Vagina (tissue), 2 donors: ENCODE results near the gene REXO5. TPM values are rescaled to one million over a fixed set of nuclear protein-coding genes. Genes with fewer than 3 reads are reported as not detected.

Experiments
- DNase-seq, 2 donors: peaks; one replicate each; pipeline ENCODE4 v3.0.0-alpha.2; 2017; ENCODE audit errors: extremely low spot score in 2 of 2
- H3K27ac ChIP-seq: fragments of 200-600 bp; sonication (generic); one replicate; pipeline ENCODE4 v1.5.1; 2019
- H3K27me3 ChIP-seq: fragments of 200-600 bp; sonication (generic); one replicate; pipeline ENCODE4 v1.5.1; 2019
- H3K36me3 ChIP-seq, 2 donors: fragments of 200-600 bp; sonication (generic); one replicate each; pipeline ENCODE4 v1.5.1; 2017 to 2019
- H3K4me1 ChIP-seq: fragments of 200-600 bp; sonication (generic); one replicate; pipeline ENCODE4 v1.5.1; 2019
- H3K4me3 ChIP-seq, 2 donors: fragments of 200-600 bp; sonication (generic); 1 replicate in 1 of 2; 2 replicates in 1 of 2; pipeline ENCODE4 v1.5.1; 2016 to 2019
- H3K9me3 ChIP-seq: fragments of 200-600 bp; sonication (generic); one replicate; pipeline ENCODE4 v1.5.1; 2019
- CTCF ChIP-seq, 3 experiments: fragments of 450-650 bp in 2 of 3; fragments of 200-600 bp in 1 of 3; sonication (generic) in 1 of 3; IDR thresholded peaks; one replicate each; pipeline ENCODE4 v1.5.1; 2017 to 2019; ENCODE audit warnings: antibody characterized with exemption in 3 of 3, mild to moderate bottlenecking in 2 of 3, moderate library complexity in 2 of 3
- POLR2A ChIP-seq, 2 donors: fragments of 450-650 bp; IDR thresholded peaks; one replicate each; pipeline ENCODE4 v1.6.1; 2017; ENCODE audit warnings: antibody characterized with exemption in 2 of 2, mild to moderate bottlenecking in 2 of 2, moderate library complexity in 2 of 2
- POLR2AphosphoS5 ChIP-seq, 2 donors: sonication (generic); formaldehyde crosslinking; IDR thresholded peaks; one replicate each; pipeline ENCODE4 v1.9.0; 2017; ENCODE audit warnings: antibody characterized with exemption in 2 of 2, mild to moderate bottlenecking in 2 of 2, low read depth in 1 of 2; ENCODE audit not compliant: insufficient read depth in 1 of 2
- intact Hi-C: fragments of 100-400 bp; cut with DNase I; formaldehyde crosslinking; loops from one replicate; pipeline ENCODE4 v1.15.1; 2023
- small RNA-seq: library from RNA; depleted of rRNA; stranded (forward); fragments of <200 nt; gene quantifications from one replicate; pipeline ENCODE3, GENCODE V24; 2016
- total RNA-seq: library from RNA; depleted of rRNA; stranded (reverse); fragments of >200 nt; gene quantifications from one replicate; pipeline ENCODE4 v1.2.3, GENCODE V29; 2016

REXO5 gene
- total RNA-seq, 1 donor from 2014 or later, result 3.7 TPM

GRCh38 chr16:20899071-20899470, 92.7 kb downstream of the REXO5 start:
- Histone ChIP-seq H3K9me3 (no peaks in the 10 kb centered on the region), H3K4me3 (peak overlapping the region; percentile 68 to 89), H3K4me1 (peaks cover 57% of the 10 kb centered on the region), H3K27me3 (no peaks in the 10 kb centered on the region), H3K36me3 (peaks cover 0 to 7% of the 10 kb centered on the region in 2 donors), H3K27ac (peak overlapping the region; percentile 96)
- TF ChIP-seq POLR2A (IDR thresholded peaks at IDR 0.05), result no peak
- no peak for TF ChIP-seq CTCF (IDR thresholded peaks at IDR 0.05)
- no peak for TF ChIP-seq POLR2AphosphoS5 (IDR thresholded peaks at IDR 0.05; ENCODE audit: insufficient read depth in 1 of 2, low read depth in 1 of 2)
- intact Hi-C loops, result no loop called here
- no peak for DNase-seq

Small RNAs within 50 kb of the gene (small RNA-seq; reads per million reads assigned to genes)
- gene RF00618, result not detected
- not detected for gene RNU6-944P

Other genes starting within 250 kb of the REXO5 start
- gene ACSM2B, start 230.2 kb upstream of the REXO5 start, total RNA-seq, result not detected
- gene ACSM1, start 108.8 kb upstream of the REXO5 start, total RNA-seq, result 0.98 TPM
- gene THUMPD1, start 64.7 kb upstream of the REXO5 start, total RNA-seq, result 60.9 TPM
- gene ACSM3, start 42.5 kb upstream of the REXO5 start, total RNA-seq, result 70.2 TPM
- gene ERI2, start 55 bp upstream of the REXO5 start, total RNA-seq, result 6.4 TPM
- 19.2 TPM for gene DCUN1D3, start 93.8 kb downstream of the REXO5 start, total RNA-seq
- 23.6 TPM for gene LYRM1, start 94.2 kb downstream of the REXO5 start, total RNA-seq